Right atrium auricular region (tissue), 2 donors: ENCODE data around the gene CCDC120. TPM values are rescaled to one million over a fixed set of nuclear protein-coding genes. Genes with fewer than 3 reads are reported as not detected.

ENCODE experiments used
- DNase-seq: peaks from one replicate; pipeline ENCODE4 v3.0.0-alpha.2; 2019; ENCODE audit warnings: low spot score
- H3K27ac ChIP-seq, 2 donors: fragments of 200-600 bp; sonication (generic); 1 replicate in 1 of 2; 2 replicates in 1 of 2; pipeline ENCODE4 v1.5.1; 2016 to 2019
- H3K27me3 ChIP-seq, 2 donors: fragments of 200-600 bp; sonication (generic); one replicate each; pipeline versions ENCODE4 v1.5.1 to v1.6.0; 2017 to 2019
- H3K36me3 ChIP-seq: fragments of 200-600 bp; sonication (generic); one replicate; pipeline ENCODE4 v1.5.1; 2016
- H3K4me1 ChIP-seq, 2 donors: fragments of 200-600 bp; sonication (generic); one replicate each; pipeline versions ENCODE4 v1.5.1 to v1.6.0; 2017 to 2019
- H3K4me3 ChIP-seq, 2 donors: fragments of 200-600 bp; sonication (generic); 1 replicate in 1 of 2; 2 replicates in 1 of 2; pipeline ENCODE4 v1.5.1; 2017 to 2019; ENCODE audit warnings: mild to moderate bottlenecking in 1 of 2, moderate library complexity in 1 of 2
- H3K9me3 ChIP-seq, 2 donors: fragments of 200-600 bp; sonication (generic); one replicate each; pipeline ENCODE4 v1.5.1; 2019
- CTCF ChIP-seq, 2 donors: fragments of 200-600 bp; sonication (generic); IDR thresholded peaks; one replicate each; pipeline ENCODE4 v1.5.1; 2019; ENCODE audit warnings: antibody characterized with exemption in 2 of 2
- total RNA-seq, 2 donors: library from RNA; depleted of rRNA; stranded (reverse); fragments of >200 nt; gene quantifications; one replicate each; pipeline ENCODE4 v1.1.0, GENCODE V29; 2016

Gene CCDC120
- total RNA-seq, result 1 to 10 TPM; 1.3 to 2.2 TPM

- H3K36me3 ChIP-seq, result no peaks in the 10 kb centered on the region
- no peak within 1 kb of the TSS for H3K4me3 ChIP-seq
- TF ChIP-seq CTCF (IDR thresholded peaks at IDR 0.05), result no peak
- no peaks in the 10 kb centered on the region for H3K4me1 ChIP-seq
- no peak for DNase-seq
- no peak within 1 kb of the TSS for H3K27ac ChIP-seq
- H3K27me3 ChIP-seq, result no peaks in the 10 kb centered on the region
- no peaks in the 10 kb centered on the region for H3K9me3 ChIP-seq
These were observed at the start of gene CCDC120 for GRCh38 chrX:49058794-49059193. CCDC120 (plus strand) TSS chrX:49058999; CDS start chrX:49062042, 3,043 bp downstream.

- H3K36me3 ChIP-seq, result no peaks in the 10 kb centered on the region
- TF ChIP-seq CTCF (IDR thresholded peaks at IDR 0.05), result no peak
- no peaks in the 10 kb centered on the region for H3K27me3 ChIP-seq
- H3K9me3 ChIP-seq, result no peaks in the 10 kb centered on the region
- no peak overlapping the region for H3K27ac ChIP-seq
- no peak overlapping the region for H3K4me3 ChIP-seq
- no peak for DNase-seq
- no peaks in the 10 kb centered on the region for H3K4me1 ChIP-seq
These were observed 39.7 kb upstream of the CCDC120 start for GRCh38 chrX:49019050-49019449.

DNA sequence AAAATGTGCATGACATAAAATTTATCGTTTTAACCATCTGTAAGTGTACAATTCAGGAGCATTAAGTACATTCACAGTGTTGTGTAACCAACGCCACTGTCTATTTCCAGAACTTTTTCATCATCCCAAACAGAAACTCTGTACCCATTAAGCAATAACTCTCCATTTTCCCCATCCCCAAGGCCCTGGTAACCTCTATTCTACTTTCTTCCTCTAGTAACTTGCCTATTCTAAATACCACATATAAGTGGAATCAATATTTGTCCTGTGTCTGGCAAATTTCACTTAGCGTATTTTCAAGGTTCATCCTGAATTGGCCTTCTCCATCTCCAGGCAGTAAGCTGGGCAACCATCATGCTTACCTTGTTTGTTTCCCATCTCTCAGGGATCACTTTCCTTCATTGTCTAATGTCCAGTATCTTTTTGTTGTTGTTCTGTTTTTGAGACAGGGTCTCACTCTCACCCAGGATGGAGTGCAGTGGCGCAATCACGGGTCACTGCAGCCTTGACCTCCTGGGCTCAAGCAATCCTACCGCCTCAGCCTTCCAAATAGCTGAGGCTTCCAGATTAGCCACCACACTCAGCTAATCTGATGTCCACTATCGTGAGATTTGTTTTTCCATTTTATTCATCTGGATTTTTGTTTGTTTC lies 39.1 kb upstream of the CCDC120 start:
- Histone ChIP-seq H3K4me3 (no peak overlapping the region), H3K36me3 (no peaks in the 10 kb centered on the region), H3K27me3 (no peaks in the 10 kb centered on the region), H3K9me3 (no peaks in the 10 kb centered on the region), H3K27ac (no peak overlapping the region), H3K4me1 (no peaks in the 10 kb centered on the region)
- TF ChIP-seq CTCF (IDR thresholded peaks at IDR 0.05), result no peak
- no peak for DNase-seq

- Histone ChIP-seq H3K27me3 (no peaks in the 10 kb centered on the region), H3K4me3 (no peak overlapping the region), H3K36me3 (peaks cover 42% of the 10 kb centered on the region), H3K27ac (no peak overlapping the region), H3K9me3 (no peaks in the 10 kb centered on the region), H3K4me1 (no peaks in the 10 kb centered on the region)
- TF ChIP-seq CTCF (IDR thresholded peaks at IDR 0.05), result no peak
- no peak for DNase-seq
These were observed 28.9 kb upstream of the CCDC120 start for GRCh38 chrX:49029876-49030275.

DNA sequence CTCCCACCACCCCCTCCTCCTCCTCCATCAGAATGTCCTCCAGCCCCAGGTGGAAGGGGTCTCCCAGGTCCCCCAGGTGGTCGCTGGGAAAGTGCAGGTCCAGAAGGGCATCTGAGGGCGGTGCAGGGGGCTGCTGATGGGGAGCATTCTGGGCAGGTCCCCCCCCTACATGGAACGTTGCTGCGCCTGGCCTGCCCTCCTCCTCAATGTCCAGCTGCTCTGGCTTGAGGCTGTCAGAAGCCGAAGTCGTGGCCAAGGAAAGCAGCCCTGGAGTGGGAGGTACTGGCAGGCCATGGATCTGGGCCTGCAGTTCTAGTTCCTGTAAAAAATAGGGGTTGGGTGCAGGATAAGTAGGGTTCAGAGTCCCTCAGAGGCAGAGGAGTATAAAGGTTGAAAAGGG lies 28.5 kb upstream of the CCDC120 start:
- Histone ChIP-seq H3K27ac (no peak overlapping the region), H3K4me3 (no peak overlapping the region), H3K4me1 (no peaks in the 10 kb centered on the region), H3K36me3 (peaks cover 42% of the 10 kb centered on the region), H3K9me3 (no peaks in the 10 kb centered on the region), H3K27me3 (no peaks in the 10 kb centered on the region)
- no peak for TF ChIP-seq CTCF (IDR thresholded peaks at IDR 0.05)
- no peak for DNase-seq
